ENCODE measurements around the gene PCNX1.

Gene PCNX1

GRCh38 chr14:70916300-70916699 lies 9.0 kb downstream of the PCNX1 start:
- in situ Hi-C loops (cut with MboI; ENCODE audit: low pct_unique_long_range_greater_than_20kb, low sequenced_read_pairs, unreplicated experiment) = no loop called here
- no peak for DNase-seq (ENCODE audit: low spot score)
- TF ChIP-seq, protein P1, sequence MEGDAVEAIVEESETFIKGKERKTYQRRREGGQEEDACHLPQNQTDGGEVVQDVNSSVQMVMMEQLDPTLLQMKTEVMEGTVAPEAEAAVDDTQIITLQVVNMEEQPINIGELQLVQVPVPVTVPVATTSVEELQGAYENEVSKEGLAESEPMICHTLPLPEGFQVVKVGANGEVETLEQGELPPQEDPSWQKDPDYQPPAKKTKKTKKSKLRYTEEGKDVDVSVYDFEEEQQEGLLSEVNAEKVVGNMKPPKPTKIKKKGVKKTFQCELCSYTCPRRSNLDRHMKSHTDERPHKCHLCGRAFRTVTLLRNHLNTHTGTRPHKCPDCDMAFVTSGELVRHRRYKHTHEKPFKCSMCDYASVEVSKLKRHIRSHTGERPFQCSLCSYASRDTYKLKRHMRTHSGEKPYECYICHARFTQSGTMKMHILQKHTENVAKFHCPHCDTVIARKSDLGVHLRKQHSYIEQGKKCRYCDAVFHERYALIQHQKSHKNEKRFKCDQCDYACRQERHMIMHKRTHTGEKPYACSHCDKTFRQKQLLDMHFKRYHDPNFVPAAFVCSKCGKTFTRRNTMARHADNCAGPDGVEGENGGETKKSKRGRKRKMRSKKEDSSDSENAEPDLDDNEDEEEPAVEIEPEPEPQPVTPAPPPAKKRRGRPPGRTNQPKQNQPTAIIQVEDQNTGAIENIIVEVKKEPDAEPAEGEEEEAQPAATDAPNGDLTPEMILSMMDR (IDR thresholded peaks at IDR 0.05; ENCODE audit: extremely low read depth, insufficient read depth, missing control alignments) = no peak

- DNase-seq (ENCODE audit: low spot score) = no peak
- in situ Hi-C loops (cut with MboI; ENCODE audit: low pct_unique_long_range_greater_than_20kb, low sequenced_read_pairs, unreplicated experiment) = no loop called here
- TF ChIP-seq, protein P1 (IDR thresholded peaks at IDR 0.05; ENCODE audit: extremely low read depth, insufficient read depth, missing control alignments) = no peak
Observed at GRCh38 chr14:70916799-70917198, 9.5 kb downstream of the PCNX1 start.

GRCh38 chr14:70917633-70918032 lies 10.4 kb downstream of the PCNX1 start:
- no peak for DNase-seq (ENCODE audit: low spot score)
- TF ChIP-seq, protein P1 (IDR thresholded peaks at IDR 0.05; ENCODE audit: extremely low read depth, insufficient read depth, missing control alignments) = no peak
- in situ Hi-C loops (cut with MboI; ENCODE audit: low pct_unique_long_range_greater_than_20kb, low sequenced_read_pairs, unreplicated experiment) = no loop called here

GRCh38 chr14:70919774-70920173 lies 12.5 kb downstream of the PCNX1 start:
- DNase-seq (ENCODE audit: low spot score) = no peak
- TF ChIP-seq, protein P1 (IDR thresholded peaks at IDR 0.05; ENCODE audit: extremely low read depth, insufficient read depth, missing control alignments) = no peak
- in situ Hi-C loops (cut with MboI; ENCODE audit: low pct_unique_long_range_greater_than_20kb, low sequenced_read_pairs, unreplicated experiment) = no loop called here

DNA sequence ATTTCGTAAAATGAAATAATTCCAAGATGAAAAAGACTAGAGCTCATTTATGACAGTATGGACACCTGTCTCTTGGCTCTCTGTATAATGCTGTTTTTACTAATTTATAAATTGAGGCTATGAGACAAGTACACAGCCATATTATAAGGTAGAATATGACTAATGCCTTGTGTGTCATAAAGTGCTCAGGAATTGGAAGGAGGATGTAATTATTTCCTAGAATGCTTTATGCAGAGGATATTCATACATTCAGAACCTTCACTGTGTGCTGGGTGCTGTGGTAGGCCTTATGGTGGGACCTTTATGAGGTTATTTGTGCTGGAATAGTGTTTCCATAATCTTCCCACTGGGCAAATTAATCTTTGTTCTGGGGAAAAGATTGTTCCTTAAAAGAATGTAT lies 13.3 kb downstream of the PCNX1 start:
- TF ChIP-seq, protein P1 (IDR thresholded peaks at IDR 0.05; ENCODE audit: extremely low read depth, insufficient read depth, missing control alignments) = no peak
- in situ Hi-C loops (cut with MboI; ENCODE audit: low pct_unique_long_range_greater_than_20kb, low sequenced_read_pairs, unreplicated experiment) = no loop called here

DNA sequence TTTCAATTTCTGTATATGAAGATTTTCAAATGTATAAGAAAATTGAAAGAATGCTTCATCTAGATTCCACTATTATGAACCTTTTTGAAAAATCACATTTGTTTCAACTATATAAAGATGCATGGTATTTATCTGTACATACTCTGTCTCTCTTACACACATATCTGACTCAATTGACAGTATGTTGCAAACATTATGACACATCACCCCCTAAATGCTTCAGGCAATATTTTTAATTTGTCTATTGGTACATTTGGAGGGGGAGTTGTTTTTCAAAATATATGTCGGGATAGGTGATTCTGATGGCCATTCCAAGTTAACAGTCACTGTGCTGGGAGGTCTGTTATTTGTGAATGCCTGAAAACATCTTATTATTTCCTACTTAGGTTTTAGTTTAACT lies 14.4 kb downstream of the PCNX1 start:
- TF ChIP-seq, protein P1 (IDR thresholded peaks at IDR 0.05; ENCODE audit: extremely low read depth, insufficient read depth, missing control alignments) = no peak
- in situ Hi-C loops (cut with MboI; ENCODE audit: low pct_unique_long_range_greater_than_20kb, low sequenced_read_pairs, unreplicated experiment) = no loop called here
- DNase-seq (ENCODE audit: low spot score) = no peak

More for the DNA sequence above, 13.3 kb downstream of the PCNX1 start:
- DNase-seq (ENCODE audit: low spot score) = no peak

DNA sequence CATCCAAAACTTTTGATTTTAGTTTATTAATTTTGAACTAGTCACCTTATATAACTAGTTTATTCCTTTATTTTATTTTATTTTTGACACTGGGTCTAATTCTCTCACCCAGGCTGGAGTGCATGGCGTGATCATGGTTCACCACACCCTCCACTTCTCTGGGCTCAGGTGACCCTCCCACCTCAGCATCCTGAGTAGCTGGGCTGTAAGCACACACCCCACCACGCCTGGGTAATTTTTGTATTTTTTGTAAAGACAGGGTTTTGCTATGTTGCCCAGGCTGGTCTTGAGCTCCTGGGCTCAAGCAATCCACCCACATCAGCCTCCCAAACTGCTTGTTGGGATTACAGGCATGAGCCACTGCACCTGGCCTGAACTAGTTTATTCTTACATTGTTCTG lies 17.3 kb downstream of the PCNX1 start:
- in situ Hi-C loops (cut with MboI; ENCODE audit: low pct_unique_long_range_greater_than_20kb, low sequenced_read_pairs, unreplicated experiment) = no loop called here
- TF ChIP-seq, protein P1 (IDR thresholded peaks at IDR 0.05; ENCODE audit: extremely low read depth, insufficient read depth, missing control alignments) = no peak
- DNase-seq (ENCODE audit: low spot score) = no peak

Measured in GM13977 (cell line).